ENCODE data around the gene DPP8.

- no peak for TF ChIP-seq POLR2AphosphoS5 (IDR thresholded peaks at IDR 0.05; ENCODE audit: low read depth, low read length)
- no peak for TF ChIP-seq POLR2A (IDR thresholded peaks at IDR 0.05; ENCODE audit: low read depth, low read length)
- no peak for TF ChIP-seq TAF1 (IDR thresholded peaks at IDR 0.05; ENCODE audit: borderline replicate concordance, low read depth, low read length)
Measured at GRCh38 chr15:65512807-65513416, 4.6 kb downstream of the DPP8 start.
